Duodenal mucosa (tissue), 2 donors: ENCODE data around the gene SNX15.
"Not testable (repeated sequence)": the region's sequence is repeated elsewhere in the genome, so short reads cannot be mapped to it uniquely, and the experiment has no call there.

Experiments used
- H3K27ac ChIP-seq: one replicate; pipeline ENCODE4 v1.7.0; 2013; ENCODE audit warnings: low read depth, low read length
- H3K27me3 ChIP-seq, 2 donors: one replicate each; pipeline ENCODE4 v1.7.0; 2013; ENCODE audit warnings: low read length in 2 of 2, control low read depth in 1 of 2; ENCODE audit not compliant: insufficient read depth in 2 of 2, control insufficient read depth in 1 of 2
- H3K36me3 ChIP-seq, 2 donors: one replicate each; pipeline ENCODE4 v1.7.0; 2013; ENCODE audit warnings: low read length in 2 of 2, control low read depth in 1 of 2; ENCODE audit not compliant: insufficient read depth in 2 of 2, control insufficient read depth in 1 of 2
- H3K4me1 ChIP-seq, 2 donors: one replicate each; pipeline ENCODE4 v1.7.0; 2013; ENCODE audit warnings: low read length in 2 of 2, control low read depth in 1 of 2; ENCODE audit not compliant: insufficient read depth in 2 of 2, control insufficient read depth in 1 of 2
- H3K4me3 ChIP-seq, 2 donors: one replicate each; pipeline ENCODE4 v1.7.0; 2013; ENCODE audit warnings: low read length in 2 of 2, low read depth in 1 of 2
- H3K9ac ChIP-seq, 2 donors: one replicate each; pipeline ENCODE4 v1.7.0; 2013; ENCODE audit warnings: low read length in 2 of 2, low read depth in 1 of 2
- H3K9me3 ChIP-seq, 2 donors: one replicate each; pipeline ENCODE4 v1.7.0; 2013; ENCODE audit warnings: low read length in 2 of 2, control low read depth in 1 of 2; ENCODE audit not compliant: control insufficient read depth in 1 of 2

SNX15 gene

DNA sequence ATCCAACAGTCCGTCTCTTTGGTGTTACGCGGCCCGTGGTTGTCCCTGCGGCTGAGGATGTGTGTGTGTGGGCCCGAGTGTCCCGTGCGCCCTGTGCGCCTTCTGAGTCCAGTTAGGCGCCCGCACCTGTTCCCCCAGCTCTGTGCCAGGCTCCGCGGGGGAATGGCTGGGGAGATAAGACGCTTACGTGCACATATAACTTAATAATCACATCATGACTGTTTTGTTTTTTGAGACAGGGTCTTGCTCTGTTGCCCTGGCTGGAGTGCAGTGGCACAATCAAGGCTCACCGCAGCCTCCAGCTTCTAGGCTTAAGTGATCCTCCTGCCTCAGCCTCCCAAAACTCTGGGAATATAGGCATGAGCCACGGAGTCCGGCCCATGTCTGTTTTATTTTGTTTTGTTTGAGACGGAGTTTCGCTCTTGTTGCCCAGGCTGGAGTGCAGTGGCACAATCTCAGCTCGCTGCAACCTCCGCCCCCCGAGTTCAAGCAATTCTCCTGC, 12.5 kb upstream of the SNX15 start:
- peaks cover 0 to 12% of the 10 kb centered on the region in 2 donors for H3K36me3 ChIP-seq
- H3K4me1 ChIP-seq: peaks cover 10 to 20% of the 10 kb centered on the region in 2 donors
- peak overlapping the region; percentile 98 for H3K9ac ChIP-seq
- no peaks in the 10 kb centered on the region for H3K27me3 ChIP-seq
- H3K9me3 ChIP-seq: no peaks in the 10 kb centered on the region
- H3K27ac ChIP-seq: peak overlapping the region; percentile 99
- H3K4me3 ChIP-seq: peak overlapping the region; percentile 92 to 97

DNA sequence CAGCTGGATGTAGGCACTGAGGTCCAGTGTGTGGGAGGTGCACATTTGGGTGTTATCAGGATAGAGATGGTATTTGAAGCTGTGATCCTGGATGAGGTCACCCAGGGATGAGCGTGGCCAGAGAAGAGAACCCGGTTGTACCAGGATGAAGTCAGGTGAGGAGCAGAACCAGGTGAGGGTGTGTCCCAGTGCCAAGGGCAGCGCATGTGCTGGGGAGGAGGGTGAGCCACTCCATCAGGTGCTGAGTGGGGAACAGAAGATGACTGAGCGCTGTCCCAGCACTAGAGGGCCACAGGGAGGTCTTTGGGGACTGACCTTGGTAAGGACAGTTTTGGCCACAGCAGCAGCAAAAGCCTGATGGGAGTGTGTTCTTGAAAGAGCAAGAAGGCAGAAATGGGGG, 10.5 kb upstream of the SNX15 start:
- no peak overlapping the region for H3K4me3 ChIP-seq
- H3K9me3 ChIP-seq: no peaks in the 10 kb centered on the region
- no peak overlapping the region for H3K27ac ChIP-seq
- H3K27me3 ChIP-seq: no peaks in the 10 kb centered on the region
- peaks cover 3 to 17% of the 10 kb centered on the region in 2 donors for H3K36me3 ChIP-seq
- H3K9ac ChIP-seq: no peak overlapping the region
- H3K4me1 ChIP-seq: peaks cover 10 to 20% of the 10 kb centered on the region in 2 donors

DNA sequence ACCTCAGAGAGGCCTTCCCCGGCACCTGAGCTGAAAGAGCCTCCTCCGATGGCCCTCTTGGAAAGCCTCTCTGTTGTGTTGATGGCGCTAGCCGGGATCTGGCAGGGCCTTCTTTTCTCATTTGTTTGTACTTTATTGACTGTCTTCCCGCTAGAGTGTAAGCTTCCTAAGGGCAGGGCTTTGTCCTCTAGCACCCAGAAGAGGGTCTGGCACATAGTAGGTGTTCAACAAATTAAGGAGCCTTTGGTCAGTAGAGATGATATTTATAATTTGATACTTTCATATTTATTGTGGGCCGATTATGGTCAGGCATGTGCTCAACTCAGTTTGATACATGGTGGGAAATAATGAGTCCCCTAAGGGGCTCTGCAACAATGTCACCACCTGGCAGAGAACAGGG, 9.3 kb upstream of the SNX15 start:
- H3K36me3 ChIP-seq: peaks cover 7 to 20% of the 10 kb centered on the region in 2 donors

DNA sequence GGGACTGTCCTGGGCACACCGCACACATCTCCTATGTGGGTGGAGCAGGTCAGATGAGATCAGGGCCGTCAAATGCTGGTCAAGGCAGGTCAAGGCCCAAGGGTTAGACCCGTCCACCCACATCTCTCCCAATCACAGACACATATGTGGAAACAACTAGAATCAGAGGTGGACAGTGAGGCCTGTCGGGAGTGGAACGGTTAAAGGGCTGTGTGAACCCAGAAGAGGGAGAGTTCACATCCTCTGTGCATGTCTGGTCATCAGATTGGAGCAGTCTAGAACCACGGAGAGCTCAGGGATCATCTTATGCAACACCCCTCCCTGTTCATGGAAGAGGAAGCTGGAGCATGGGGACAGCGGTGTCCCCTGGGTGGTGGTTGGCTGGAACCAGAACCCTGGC, 7.4 kb upstream of the SNX15 start:
- no peaks in the 10 kb centered on the region for H3K9me3 ChIP-seq
- H3K27me3 ChIP-seq: no peaks in the 10 kb centered on the region
- H3K4me1 ChIP-seq: peaks cover 4 to 9% of the 10 kb centered on the region in 2 donors
- H3K27ac ChIP-seq: no peak overlapping the region
- peaks cover 7 to 20% of the 10 kb centered on the region in 2 donors for H3K36me3 ChIP-seq
- H3K9ac ChIP-seq: no peak overlapping the region
- no peak overlapping the region for H3K4me3 ChIP-seq

More for the DNA sequence above, 9.3 kb upstream of the SNX15 start:
- Histone ChIP-seq H3K9ac (no peak overlapping the region), H3K27ac (no peak overlapping the region), H3K4me3 (no peak overlapping the region), H3K27me3 (no peaks in the 10 kb centered on the region), H3K9me3 (no peaks in the 10 kb centered on the region), H3K4me1 (peaks cover 8 to 17% of the 10 kb centered on the region in 2 donors)

DNA sequence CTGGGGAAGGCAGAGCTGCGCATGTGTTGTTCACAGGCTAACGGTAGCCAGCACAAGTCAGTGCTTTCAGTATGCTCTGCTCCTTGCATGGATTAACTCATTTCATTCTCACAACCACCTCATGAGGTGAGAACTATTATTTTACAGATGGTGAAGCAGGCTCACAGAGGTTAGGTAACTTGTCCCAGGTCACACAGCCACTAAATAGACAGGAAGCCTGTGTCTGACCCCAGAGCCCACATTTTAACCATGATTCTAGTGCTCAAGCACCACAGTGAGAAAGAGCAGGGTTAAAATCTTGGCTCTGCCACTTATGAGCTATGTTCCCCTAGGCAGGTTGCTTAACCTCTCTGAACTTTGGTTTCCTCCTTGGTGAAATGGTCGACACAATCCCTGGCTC, 6.2 kb upstream of the SNX15 start:
- H3K36me3 ChIP-seq: peaks cover 7 to 20% of the 10 kb centered on the region in 2 donors

DNA sequence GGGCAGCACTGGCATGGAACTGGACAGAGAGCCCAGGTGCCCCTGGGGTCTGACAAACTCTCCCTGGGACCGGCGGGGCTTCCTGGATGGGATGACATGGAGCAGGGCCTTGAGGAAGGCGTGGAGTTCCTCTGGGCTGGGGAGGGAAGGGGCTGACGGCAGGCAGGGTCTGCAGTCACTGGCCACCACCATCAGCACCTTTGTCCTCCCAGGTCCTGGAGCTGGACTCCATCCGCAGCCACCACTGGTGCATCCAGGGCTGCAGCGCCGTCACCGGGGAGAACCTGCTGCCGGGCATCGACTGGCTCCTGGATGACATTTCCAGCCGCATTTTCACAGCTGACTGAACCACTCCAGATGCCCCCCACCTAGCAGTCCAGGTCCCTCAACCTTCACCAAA, 5.7 kb upstream of the SNX15 start:
- no peak overlapping the region for H3K9ac ChIP-seq
- no peak overlapping the region for H3K27ac ChIP-seq
- no peaks in the 10 kb centered on the region for H3K27me3 ChIP-seq
- H3K4me1 ChIP-seq: peaks cover 2 to 4% of the 10 kb centered on the region in 2 donors
- no peaks in the 10 kb centered on the region for H3K9me3 ChIP-seq
- H3K36me3 ChIP-seq: peaks cover 7 to 20% of the 10 kb centered on the region in 2 donors
- no peak overlapping the region for H3K4me3 ChIP-seq

More for the DNA sequence above, 6.2 kb upstream of the SNX15 start:
- H3K9ac ChIP-seq: no peak overlapping the region
- H3K27ac ChIP-seq: no peak overlapping the region
- peaks cover 4% of the 10 kb centered on the region in 2 donors for H3K4me1 ChIP-seq
- H3K4me3 ChIP-seq: no peak overlapping the region
- no peaks in the 10 kb centered on the region for H3K9me3 ChIP-seq
- H3K27me3 ChIP-seq: no peaks in the 10 kb centered on the region

DNA sequence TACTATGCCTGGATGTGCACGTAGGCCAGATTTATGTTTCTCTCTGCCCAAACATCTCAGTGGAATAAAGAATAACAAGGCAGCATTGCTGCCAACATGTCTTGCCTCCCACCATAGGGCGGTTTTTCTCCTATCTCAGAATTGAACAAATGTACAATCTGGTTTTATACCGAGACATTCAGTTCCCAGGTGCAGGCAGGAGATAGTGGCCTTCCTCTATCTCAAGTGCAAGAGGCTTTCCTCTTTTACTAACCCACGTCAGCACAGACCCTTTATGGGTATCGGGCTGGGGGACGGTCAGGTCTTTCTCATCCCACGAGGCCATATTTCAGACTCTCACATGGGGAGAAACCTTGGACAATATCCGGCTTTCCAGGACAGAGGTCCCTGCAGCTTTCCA, 3.7 kb upstream of the SNX15 start:
- not testable (repeated sequence) for H3K9ac ChIP-seq, H3K27me3 ChIP-seq, H3K9me3 ChIP-seq, H3K4me3 ChIP-seq, H3K27ac ChIP-seq
- peaks cover 7 to 16% of the 10 kb centered on the region in 2 donors for H3K36me3 ChIP-seq
- H3K4me1 ChIP-seq: peaks cover 9 to 10% of the 10 kb centered on the region in 2 donors

DNA sequence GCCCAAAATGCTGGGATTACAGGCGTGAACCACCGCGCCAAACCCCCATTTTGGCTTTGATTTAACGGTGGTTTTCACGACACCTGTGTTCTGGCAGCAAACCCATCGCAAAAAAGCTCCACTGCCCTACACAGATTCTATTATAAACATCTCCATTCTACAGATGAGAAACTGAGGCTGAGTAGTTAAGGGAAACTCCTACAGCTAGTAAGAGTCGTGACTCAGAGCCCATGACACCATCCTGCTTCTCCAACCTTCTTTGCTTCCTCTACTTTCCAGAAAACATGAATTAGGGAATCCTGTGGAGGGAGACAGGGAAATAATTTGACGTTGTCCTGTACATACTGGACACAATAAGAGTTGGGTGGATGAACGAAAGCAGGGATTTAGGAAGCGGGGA, 429 bp upstream of the SNX15 start:
- peak overlapping the region; percentile 73 to 84 for H3K4me3 ChIP-seq
- no peaks in the 10 kb centered on the region for H3K9me3 ChIP-seq
- peak overlapping the region in 1 of 2 donors; percentile 70 for H3K9ac ChIP-seq
- H3K27me3 ChIP-seq: no peaks in the 10 kb centered on the region
- peaks cover 3% of the 10 kb centered on the region in 2 donors for H3K36me3 ChIP-seq
- H3K27ac ChIP-seq: no peak overlapping the region
- peaks cover 9 to 13% of the 10 kb centered on the region in 2 donors for H3K4me1 ChIP-seq

DNA sequence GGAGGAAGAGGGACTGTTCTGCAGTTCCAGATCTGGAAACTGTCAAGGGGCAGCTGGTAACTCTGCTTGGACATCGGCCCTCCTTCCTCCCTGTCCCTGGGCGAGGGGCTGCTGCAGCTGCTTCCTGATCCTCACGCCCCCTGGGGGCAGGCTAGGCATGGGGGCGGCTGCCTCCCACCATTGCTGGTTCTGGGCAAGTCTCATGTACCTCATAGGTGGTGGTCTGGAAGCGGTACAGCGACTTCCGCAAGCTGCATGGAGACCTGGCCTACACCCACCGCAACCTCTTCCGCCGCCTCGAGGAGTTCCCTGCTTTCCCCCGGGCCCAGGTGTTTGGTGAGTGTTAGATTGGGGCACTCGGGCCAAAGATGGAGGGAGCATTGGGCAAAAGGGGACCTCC, 5.0 kb downstream of the SNX15 start:
- H3K9ac ChIP-seq: no peak overlapping the region
- H3K4me3 ChIP-seq: no peak overlapping the region
- H3K27me3 ChIP-seq: no peaks in the 10 kb centered on the region
- H3K9me3 ChIP-seq: no peaks in the 10 kb centered on the region
- H3K36me3 ChIP-seq: peaks cover 20 to 36% of the 10 kb centered on the region in 2 donors
- H3K4me1 ChIP-seq: peaks cover 4 to 8% of the 10 kb centered on the region in 2 donors
- H3K27ac ChIP-seq: no peak overlapping the region

DNA sequence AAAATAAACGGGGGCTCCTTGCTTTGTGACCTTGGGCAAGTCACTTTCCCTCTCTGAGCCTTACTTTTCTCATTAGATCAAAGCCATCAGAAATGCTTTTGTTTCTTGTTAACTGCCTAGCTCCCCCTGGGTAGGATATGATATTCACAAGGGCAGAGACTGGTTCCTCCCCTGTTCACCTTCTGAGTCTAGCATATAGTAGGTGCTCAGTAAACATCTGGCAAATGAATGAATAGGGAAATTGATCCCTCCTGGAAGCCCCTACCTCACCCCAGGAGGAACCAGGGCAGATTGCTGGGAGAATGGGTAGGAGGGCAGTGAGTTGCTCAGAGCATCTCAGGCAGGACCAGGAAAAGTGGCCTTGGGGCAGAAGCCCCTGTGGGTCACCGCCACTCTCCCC, 7.2 kb downstream of the SNX15 start:
- no peaks in the 10 kb centered on the region for H3K4me1 ChIP-seq
- no peaks in the 10 kb centered on the region for H3K9me3 ChIP-seq
- H3K9ac ChIP-seq: no peak overlapping the region
- H3K27ac ChIP-seq: no peak overlapping the region
- H3K27me3 ChIP-seq: no peaks in the 10 kb centered on the region
- H3K4me3 ChIP-seq: no peak overlapping the region
- peaks cover 28 to 51% of the 10 kb centered on the region in 2 donors for H3K36me3 ChIP-seq
